SK-MEL-5 (cell line): ENCODE results near the gene EFCAB8. TPM values are rescaled to one million over a fixed set of nuclear protein-coding genes. Genes with fewer than 3 reads are reported as not detected.

Experiments
- DNase-seq: peaks from one replicate; pipeline ENCODE4 v3.0.0-alpha.2; 2016; ENCODE audit warnings: low read depth, low spot score
- in situ Hi-C: cut with HindIII; loops from 2 replicates; pipeline ENCODE4 v1.10.0; 2016; ENCODE audit warnings: low sequenced_read_pairs, high pct_unique_total_duplicates, low pct_unique_long_range_greater_than_20kb
- polyA plus RNA-seq, 2 experiments: library from polyadenylated mRNA; depleted of rRNA; stranded (reverse); fragments of >200 nt; gene quantifications; 2 replicates each; pipeline ENCODE4 v1.2.3, GENCODE V29; 2015
- total RNA-seq: library from RNA; depleted of rRNA; stranded (reverse); fragments of >200 nt; shearing (Covaris generic); gene quantifications from 2 replicates; pipeline ENCODE4 v1.2.3, GENCODE V29; 2014; rRNA removed

The EFCAB8 gene, protein sequence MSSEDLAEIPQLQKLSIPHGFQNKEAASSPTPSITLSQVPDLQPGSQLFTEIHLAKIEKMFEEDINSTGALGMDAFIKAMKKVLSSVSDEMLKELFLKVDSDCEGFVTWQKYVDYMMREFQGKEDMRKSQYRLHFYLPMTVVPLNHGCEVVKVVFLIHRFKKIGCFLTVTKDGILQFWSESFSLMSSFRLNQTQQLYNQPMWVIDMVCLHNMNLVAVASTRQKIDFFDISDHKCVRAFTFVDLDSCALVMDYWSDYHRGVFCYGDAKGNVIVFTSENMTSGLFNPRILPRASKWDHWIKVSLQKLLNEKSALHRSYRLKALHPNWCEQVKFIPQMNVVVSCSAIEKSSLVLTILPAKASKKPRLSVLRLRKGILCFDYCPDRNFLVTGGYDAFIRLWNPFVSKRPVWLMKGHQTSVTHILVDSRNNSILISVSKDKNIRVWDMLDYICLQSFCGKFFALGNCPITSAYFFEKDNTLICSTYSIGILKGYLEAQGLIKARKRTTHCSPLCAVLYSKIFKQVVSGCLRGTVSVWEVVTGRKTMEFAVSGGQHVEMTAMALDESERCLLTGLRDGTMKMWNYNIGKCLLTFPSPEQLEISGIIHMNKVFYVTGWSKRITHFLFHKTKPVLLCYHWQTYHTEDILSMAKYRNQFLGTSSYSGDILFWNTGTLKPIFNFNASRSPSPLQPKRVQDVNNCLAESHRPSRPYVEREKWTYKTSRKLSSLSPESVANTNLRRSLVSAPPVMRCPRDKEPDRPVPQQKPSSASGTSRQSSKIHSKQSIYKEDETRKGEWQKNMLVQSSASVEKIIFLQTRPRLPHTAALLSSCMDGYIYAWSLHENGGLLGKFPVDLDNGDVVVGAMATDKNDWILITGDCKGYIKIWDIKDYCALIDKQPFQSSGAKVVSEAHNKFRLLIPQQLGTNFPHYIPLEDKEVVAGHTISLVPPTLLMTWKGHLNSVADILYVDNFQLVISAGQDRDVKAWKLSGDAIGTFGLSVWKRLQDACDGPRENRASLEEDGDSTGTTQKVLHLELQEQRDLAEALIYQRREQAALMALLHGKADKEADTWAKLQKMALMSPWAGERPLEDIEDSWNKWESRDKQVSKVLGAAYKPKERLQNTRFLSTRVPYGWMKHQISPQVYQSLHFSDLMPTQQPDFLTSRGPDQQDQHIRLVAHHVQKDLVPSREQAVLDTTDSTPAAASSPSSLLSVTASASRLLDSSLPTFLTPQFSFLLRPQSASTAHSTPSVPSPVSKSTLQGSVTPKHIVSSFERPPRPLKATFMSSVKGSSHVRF
- total RNA-seq, result not detected in 2 replicates
- not detected in 2 replicates for polyA plus RNA-seq (2015; cell fraction: cytosol; rRNA removed)
- polyA plus RNA-seq (2015; cell fraction: nucleus; rRNA removed), result 0.48 and 2.0 TPM in 2 replicates

GRCh38 chr20:32858701-32859372, at the start of gene EFCAB8:
Gene EFCAB8, plus strand, starts transcription at chr20:32858923. Its CDS starts 4,870 bp downstream, at chr20:32863793.
- in situ Hi-C loops, result no loop called here

DNA sequence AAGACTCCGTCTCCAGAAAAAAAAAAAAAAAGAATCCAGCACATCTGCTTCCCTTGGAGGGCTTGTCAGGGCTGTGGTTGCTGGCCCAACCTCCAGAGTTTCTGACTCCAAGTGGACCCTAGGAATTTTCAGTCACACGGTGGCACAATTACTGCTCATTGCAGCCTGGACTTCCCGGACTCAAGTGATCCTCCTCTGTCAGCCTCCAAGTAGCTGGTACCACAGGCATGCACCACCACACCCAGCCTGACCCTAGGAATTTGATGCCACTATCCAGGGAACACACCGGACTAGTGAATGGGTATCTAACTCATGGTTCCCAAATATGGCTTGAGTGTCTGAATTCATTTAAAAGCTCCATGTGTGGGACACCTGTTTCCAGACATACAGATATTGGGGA, 48.8 kb upstream of the EFCAB8 start:
- no peak for DNase-seq
- in situ Hi-C loops, result no loop called here

More at GRCh38 chr20:32858701-32859372, at the start of gene EFCAB8:
- DNase-seq, result no peak

DNA sequence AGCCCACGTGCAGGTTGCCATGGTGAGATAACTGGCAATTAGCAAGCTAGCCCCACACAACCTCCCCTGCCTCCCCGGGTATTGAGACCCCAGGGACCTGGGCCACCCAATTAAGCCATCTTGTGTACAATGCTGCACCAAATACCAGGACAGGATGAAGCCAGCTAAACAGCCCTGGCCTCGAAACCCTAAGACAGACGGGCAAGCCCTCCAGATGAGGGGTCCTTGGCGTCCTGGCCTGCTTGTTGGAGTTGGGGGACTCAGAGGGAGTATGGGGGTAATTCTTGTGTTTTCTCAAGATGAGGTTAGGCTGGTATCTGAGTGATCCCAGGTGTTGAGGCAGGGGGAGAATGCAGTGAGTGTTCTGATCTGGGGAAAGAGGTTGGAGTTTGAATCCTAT, 47.8 kb upstream of the EFCAB8 start:
- in situ Hi-C loops, result no loop called here
- no peak for DNase-seq

DNA sequence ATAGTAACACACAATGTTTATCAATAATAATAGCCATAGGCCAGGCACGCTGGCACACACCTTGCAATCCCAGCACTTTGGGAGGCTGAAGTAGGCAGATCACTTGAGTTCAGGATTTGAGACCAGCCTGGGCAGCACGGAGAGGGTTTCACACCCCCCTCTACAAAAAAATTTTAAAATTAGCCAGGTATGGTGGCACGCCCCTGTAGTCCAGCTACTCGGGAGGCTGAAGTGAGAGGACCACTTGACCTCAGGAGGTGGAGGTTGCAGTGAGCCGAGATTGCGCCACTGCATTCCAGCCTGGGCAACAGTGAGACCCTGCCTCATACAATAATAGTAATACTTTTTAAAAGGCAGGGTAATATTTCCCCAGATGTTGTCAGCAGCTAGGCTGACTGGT, 46.8 kb upstream of the EFCAB8 start:
- in situ Hi-C loops, result no loop called here
- DNase-seq, result no peak

DNA sequence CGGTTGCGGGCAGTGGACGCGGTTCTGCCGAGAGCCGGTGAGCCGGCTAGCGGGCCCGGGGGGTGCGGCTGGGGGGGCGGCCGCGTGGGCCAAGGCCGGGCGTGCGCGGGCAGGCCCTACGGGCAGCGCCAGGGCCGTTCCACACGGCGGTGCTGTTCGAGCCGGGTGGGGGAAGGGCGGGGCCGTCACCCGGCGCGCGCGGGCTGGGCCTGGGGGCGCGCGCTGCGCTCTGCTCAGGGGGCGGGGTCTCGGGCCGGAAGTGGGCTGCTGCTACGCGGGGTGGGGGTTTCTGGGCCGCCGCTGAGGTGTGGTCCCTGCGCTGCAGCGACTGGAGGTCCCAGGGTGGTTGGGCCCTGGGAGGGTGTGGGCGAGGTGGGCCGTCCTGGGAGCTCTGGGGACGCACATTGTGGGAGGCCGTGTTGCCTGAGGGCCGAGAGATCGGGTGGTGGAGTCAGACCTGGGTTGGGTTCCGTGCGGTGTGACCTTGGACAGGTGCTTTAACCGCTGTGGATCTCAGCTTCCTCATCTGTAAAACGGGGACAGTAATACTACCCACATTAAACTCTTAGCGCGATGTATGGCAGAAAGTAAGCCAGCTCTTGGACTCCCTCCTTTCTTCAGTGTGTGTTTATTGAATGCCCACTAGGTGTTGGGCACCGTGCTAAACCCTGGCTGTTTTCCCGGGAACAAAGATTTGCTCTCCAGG, 38.6 kb upstream of the EFCAB8 start:
- in situ Hi-C loops, result no loop called here

DNA sequence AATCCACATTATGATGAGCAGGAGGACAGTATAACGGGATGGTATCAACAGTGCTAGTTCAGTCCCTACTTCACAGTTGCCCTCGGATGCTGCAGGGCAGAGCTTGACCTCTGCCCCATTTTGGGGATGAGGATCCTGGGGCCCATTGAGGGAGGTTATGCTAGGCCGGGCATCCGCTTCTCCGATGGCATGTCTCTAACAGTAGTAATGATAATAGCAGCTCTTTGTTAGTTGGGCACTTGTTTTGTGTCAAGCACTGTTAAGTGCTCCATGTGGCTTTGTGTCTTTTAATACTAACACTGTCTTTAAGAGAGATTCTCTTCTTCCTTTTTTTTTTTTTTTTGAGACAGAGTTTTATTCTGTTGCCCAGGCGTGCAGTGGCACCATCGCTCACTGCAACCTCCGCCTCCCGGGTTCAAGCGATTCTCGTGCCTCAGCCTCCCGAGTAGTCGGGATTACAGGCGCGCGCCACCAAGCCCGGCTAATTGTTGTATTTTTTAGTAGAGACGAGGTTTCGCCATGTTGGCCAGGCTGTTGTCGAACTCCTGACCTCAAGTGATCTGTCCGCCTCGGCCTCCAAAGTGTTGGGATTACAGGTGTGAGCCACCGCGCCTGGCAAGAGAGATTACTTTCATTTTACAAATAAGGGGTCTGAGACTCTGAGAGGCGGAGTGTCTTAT, 37.9 kb upstream of the EFCAB8 start:
- in situ Hi-C loops, result no loop called here
- DNase-seq, result peak; percentile 11

More for the DNA sequence above, 38.6 kb upstream of the EFCAB8 start:
- peak; percentile 71 for DNase-seq

DNA sequence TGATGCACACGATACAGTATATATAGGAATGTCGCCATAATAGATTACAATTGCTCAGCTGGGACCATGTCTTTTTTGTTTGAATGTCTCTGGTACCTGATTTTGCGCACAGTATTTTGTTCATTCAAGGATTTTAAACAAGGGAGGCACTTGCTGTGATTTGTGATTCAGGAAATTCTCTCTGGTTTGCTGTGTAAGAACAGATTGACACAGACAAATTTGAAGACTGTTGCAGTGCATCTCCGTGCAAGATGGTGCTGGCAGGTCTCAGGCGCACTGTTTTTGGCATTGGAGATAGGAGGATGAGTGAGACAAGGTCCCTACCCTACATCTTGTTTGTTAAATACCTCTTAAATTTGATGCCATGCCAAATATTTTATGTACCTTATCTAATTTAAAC, 36.5 kb upstream of the EFCAB8 start:
- in situ Hi-C loops, result no loop called here
- DNase-seq, result no peak

- DNase-seq, result no peak
Observed at GRCh38 chr20:32823078-32823477, 35.6 kb upstream of the EFCAB8 start.

GRCh38 chr20:32823737-32824588, 34.8 kb upstream of the EFCAB8 start:
- in situ Hi-C loops, result no loop called here
- DNase-seq, result no peak

More at GRCh38 chr20:32823078-32823477, 35.6 kb upstream of the EFCAB8 start:
- in situ Hi-C loops, result no loop called here

DNA sequence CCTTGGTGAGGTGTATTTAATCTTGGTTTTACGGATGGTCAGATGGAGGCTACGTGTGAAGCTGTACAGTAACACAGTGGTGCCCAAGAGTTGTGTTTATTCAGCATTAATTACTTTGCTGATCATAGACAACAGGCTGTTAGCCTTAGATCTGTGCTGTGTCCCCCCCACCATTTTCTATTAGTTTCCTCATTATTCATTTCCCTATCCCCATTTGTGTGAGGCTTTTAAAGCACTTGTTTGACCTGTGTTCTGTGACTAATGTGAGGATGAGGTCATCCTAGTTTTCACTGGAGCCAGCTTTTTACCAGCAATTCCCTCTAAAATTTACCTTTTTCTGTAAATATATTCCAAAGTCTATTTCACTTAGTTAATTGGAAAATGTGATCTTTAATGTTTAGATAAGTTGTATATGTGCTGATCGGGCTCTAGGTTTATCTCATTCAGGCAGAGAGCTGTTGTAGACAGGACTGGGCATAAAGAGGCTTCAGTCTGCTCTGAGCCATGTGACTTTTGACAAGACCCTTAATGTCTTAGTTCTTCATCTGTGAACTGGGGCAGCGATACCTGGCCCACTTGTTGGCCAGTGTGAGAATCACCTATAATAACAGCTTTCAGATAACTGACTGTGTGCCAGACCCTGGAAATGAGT, 30.6 kb upstream of the EFCAB8 start:
- in situ Hi-C loops, result no loop called here
- no peak for DNase-seq

- no peak for DNase-seq
- in situ Hi-C loops, result no loop called here
Observed at GRCh38 chr20:32829311-32830005, 29.3 kb upstream of the EFCAB8 start.

DNA sequence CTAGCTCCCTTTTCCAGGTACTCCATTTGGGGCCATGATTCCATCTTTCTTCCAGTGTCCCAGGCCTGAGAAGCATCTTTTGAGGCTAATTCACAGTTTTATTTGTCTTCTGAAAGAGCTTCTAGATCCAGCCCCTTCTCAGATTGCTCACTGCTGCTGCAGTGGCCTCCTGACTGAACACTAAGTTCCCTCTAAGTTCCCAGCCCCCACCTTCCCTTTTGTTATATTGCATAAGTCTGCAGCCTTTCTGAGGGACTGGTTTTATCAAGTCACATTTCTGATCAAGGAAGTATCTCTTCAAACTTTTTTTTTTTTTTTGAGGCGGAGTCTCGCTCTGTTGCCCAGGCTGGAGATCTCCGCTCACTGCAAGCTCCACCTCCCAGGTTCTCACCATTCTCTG, 28.3 kb upstream of the EFCAB8 start:
- in situ Hi-C loops, result no loop called here
- no peak for DNase-seq

DNA sequence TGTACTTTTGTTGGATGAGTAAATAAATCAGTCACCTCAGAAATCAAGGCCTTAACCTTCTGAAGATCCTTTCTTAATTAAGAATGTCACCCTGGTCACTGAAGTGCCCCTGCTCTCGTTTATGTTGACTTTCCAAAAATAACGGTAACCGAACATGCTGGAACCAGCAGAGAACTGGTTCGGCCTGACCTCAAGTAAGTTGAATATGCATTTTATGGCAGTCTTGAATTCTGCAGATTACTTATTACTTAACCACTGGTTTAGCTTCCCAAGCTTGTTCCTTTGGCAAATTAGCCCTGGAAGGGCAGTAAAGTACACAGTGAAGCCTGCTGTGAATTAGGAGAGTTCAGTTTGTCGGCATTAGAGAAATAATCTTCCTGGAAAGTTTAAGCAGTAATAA, 26.7 kb upstream of the EFCAB8 start:
- DNase-seq, result no peak
- in situ Hi-C loops, result no loop called here

GRCh38 chr20:32832664-32833063, 26.1 kb upstream of the EFCAB8 start:
- in situ Hi-C loops, result no loop called here
- no peak for DNase-seq
